HTERT RPE-1 (cell line): ENCODE data around the gene SMIM12.

Source experiments
- in situ Hi-C: fragments of 300-500 bp; cut with MboI; formaldehyde crosslinking; loops from 4 replicates; pipeline ENCODE4 v1.14.3; 2020; ENCODE audit warnings: low sequenced_read_pairs

Gene SMIM12

GRCh38 chr1:34874296-34874952 is 14.9 kb upstream of the SMIM12 start:
- in situ Hi-C loops: no loop called here

GRCh38 chr1:34872133-34872503 is 12.6 kb upstream of the SMIM12 start:
- in situ Hi-C loops: no loop called here

- in situ Hi-C loops: no loop called here
Observed at GRCh38 chr1:34871443-34872132, 12.0 kb upstream of the SMIM12 start.

- in situ Hi-C loops: no loop called here
Observed at GRCh38 chr1:34870395-34870794, 10.8 kb upstream of the SMIM12 start.

- in situ Hi-C loops: no loop called here
Observed at GRCh38 chr1:34869760-34870159, 10.2 kb upstream of the SMIM12 start.

GRCh38 chr1:34868230-34869049 is 8.9 kb upstream of the SMIM12 start:
- in situ Hi-C loops: no loop called here

GRCh38 chr1:34867415-34867814 is 7.9 kb upstream of the SMIM12 start:
- in situ Hi-C loops: no loop called here

GRCh38 chr1:34866762-34867109 is 7.2 kb upstream of the SMIM12 start:
- in situ Hi-C loops: no loop called here

GRCh38 chr1:34865981-34866761 is 6.6 kb upstream of the SMIM12 start:
- in situ Hi-C loops: no loop called here

- in situ Hi-C loops: no loop called here
Observed at GRCh38 chr1:34865573-34865972, 6.0 kb upstream of the SMIM12 start.

GRCh38 chr1:34864759-34865158 is 5.2 kb upstream of the SMIM12 start:
- in situ Hi-C loops: no loop called here

GRCh38 chr1:34863501-34863900 is 4.0 kb upstream of the SMIM12 start:
- in situ Hi-C loops: no loop called here

GRCh38 chr1:34858901-34859445 is 576 bp downstream of the SMIM12 start:
- in situ Hi-C loops: no loop called here

GRCh38 chr1:34856697-34857096 is 2.9 kb downstream of the SMIM12 start:
- in situ Hi-C loops: no loop called here

- in situ Hi-C loops: no loop called here
Observed at GRCh38 chr1:34852677-34853217, 6.8 kb downstream of the SMIM12 start.

GRCh38 chr1:34851431-34852105 is 8.0 kb downstream of the SMIM12 start:
- in situ Hi-C loops: no loop called here

- in situ Hi-C loops: no loop called here
Observed at GRCh38 chr1:34850382-34850781, 9.2 kb downstream of the SMIM12 start.

- in situ Hi-C loops: no loop called here
Observed at GRCh38 chr1:34847094-34847493, 12.5 kb downstream of the SMIM12 start.

GRCh38 chr1:34846265-34846664 is 13.3 kb downstream of the SMIM12 start:
- in situ Hi-C loops: no loop called here
